Body of pancreas (tissue), 4 donors: ENCODE results near the gene BICRAL. TPM values are rescaled to one million over a fixed set of nuclear protein-coding genes. Genes with fewer than 3 reads are reported as not detected.
"Not testable (repeated sequence)": the region's sequence is repeated elsewhere in the genome, so short reads cannot be mapped to it uniquely, and the experiment has no call there.

Experiments
- ATAC-seq: fragments of 150-250 bp; one replicate; pipeline ENCODE4 v1.9.1; 2016
- DNase-seq, 4 donors: peaks; one replicate each; pipeline ENCODE4 v3.0.0-alpha.2; 2019
- H3K27ac ChIP-seq, 4 donors: fragments of 200-600 bp; sonication (generic); 1 replicate in 3 of 4; 2 replicates in 1 of 4; pipeline versions ENCODE4 v1.5.1 to v1.6.1; 2016 to 2019; ENCODE audit warnings: mild to moderate bottlenecking in 1 of 4, mixed read lengths in 1 of 4, moderate library complexity in 1 of 4
- H3K27me3 ChIP-seq, 2 donors: fragments of 200-600 bp; sonication (generic); one replicate each; pipeline ENCODE4 v1.6.0; 2016; ENCODE audit warnings: mild to moderate bottlenecking in 1 of 2
- H3K36me3 ChIP-seq, 2 donors: fragments of 200-600 bp; sonication (generic); replicated peaks in 1 of 2; 2 replicates each; pipeline ENCODE4 v1.5.1; 2016; ENCODE audit warnings: low read depth in 2 of 2; ENCODE audit not compliant: insufficient read depth in 1 of 2
- H3K4me1 ChIP-seq: fragments of 200-600 bp; sonication (generic); one replicate; pipeline ENCODE4 v1.6.0; 2016
- H3K4me3 ChIP-seq, 2 donors: fragments of 200-600 bp; sonication (generic); 1 replicate in 1 of 2; 2 replicates in 1 of 2; pipeline ENCODE4 v1.5.1; 2016 to 2019
- H3K9me3 ChIP-seq, 3 donors: fragments of 200-600 bp; sonication (generic); 1 replicate in 2 of 3; 2 replicates in 1 of 3; pipeline ENCODE4 v1.5.1; 2016
- CTCF ChIP-seq, 7 experiments: fragments of 450-650 bp in 4 of 7; fragments of 200-600 bp in 3 of 7; sonication (generic) in 3 of 7; IDR thresholded peaks; one replicate each; pipeline ENCODE4 v1.5.1; 2016 to 2019; ENCODE audit warnings: antibody characterized with exemption in 7 of 7
- POLR2A ChIP-seq, 3 donors: fragments of 450-650 bp; IDR thresholded peaks; one replicate each; pipeline ENCODE4 v1.6.1; 2016; ENCODE audit warnings: antibody characterized with exemption in 3 of 3, mild to moderate bottlenecking in 2 of 3
- WGBS, 2 donors: methylation state at CpG; one replicate each; pipeline ENCODE4 v1.1.5; 2017; 5-methylcytosine and 5-hydroxymethylcytosine counted together
- intact Hi-C: fragments of 100-400 bp; cut with DNase I; formaldehyde crosslinking; loops from one replicate; pipeline ENCODE4 v1.15.1; 2023
- total RNA-seq, 2 donors: library from RNA; depleted of rRNA; stranded (reverse); fragments of >200 nt; gene quantifications; one replicate each; pipeline ENCODE4 v1.1.0, GENCODE V29; 2016

BICRAL gene
- total RNA-seq, 2 donors from 2014 or later, result 6.9 to 8.6 TPM

DNA sequence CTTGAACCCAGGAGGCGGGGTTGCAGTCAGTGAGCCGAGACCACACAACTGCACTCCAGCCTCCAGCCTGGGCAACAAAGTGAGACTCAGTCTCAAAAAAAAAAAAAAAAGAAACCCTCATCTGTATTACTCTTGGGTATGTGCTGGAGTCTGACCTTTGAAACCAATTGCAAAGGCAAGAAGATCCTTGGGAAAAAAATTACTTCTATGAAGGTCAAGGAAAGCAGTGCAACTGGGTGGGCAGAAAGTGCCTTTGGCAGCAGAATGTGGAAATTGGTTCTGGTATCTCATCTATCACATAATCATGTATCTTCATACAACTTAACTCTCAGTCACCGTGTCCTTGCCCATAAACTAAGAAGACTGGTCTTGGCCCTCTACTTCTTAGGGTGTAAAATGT lies 89.9 kb downstream of the BICRAL start:
- Histone ChIP-seq H3K36me3 (peaks cover 0 to 3% of the 10 kb centered on the region in 2 donors), H3K27ac (no peak overlapping the region), H3K27me3 (no peaks in the 10 kb centered on the region), H3K9me3 (no peaks in the 10 kb centered on the region), H3K4me3 (no peak overlapping the region), H3K4me1 (no peaks in the 10 kb centered on the region)
- 66 to 68% methylated on average over 3 of the region's 3 CpGs for WGBS, 2 donors
- intact Hi-C loops, result no loop called here
- no peak for TF ChIP-seq CTCF (IDR thresholded peaks at IDR 0.05)
- TF ChIP-seq POLR2A (IDR thresholded peaks at IDR 0.05), result no peak
- ATAC-seq (no peak), DNase-seq (no peak)

DNA sequence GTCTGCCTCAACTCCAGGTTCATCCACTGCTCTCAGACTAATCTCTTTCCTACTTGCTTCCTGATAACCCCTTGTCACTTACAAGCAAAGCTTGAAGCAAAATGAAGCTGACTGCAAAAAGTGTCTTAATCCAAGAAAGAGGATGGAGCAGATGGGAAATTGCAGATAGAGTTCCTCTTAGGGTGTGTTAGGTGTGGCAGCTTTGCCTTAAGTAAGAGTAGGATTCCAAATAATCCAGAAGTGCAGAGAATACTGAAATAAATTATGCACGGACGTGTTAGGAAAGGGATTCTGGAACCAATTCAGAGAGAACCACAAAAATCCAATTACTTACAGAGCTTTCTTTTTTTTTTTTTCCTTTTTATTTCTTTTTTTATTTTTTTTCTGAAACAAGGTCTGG lies 91.5 kb downstream of the BICRAL start:
- peaks cover 0 to 1% of the 10 kb centered on the region in 2 donors for H3K36me3 ChIP-seq
- no peak for ATAC-seq
- no peak overlapping the region for H3K27ac ChIP-seq
- TF ChIP-seq CTCF (IDR thresholded peaks at IDR 0.05) (no peak), POLR2A (IDR thresholded peaks at IDR 0.05) (no peak)
- H3K4me1 ChIP-seq, result peaks cover 10% of the 10 kb centered on the region
- no peak overlapping the region for H3K4me3 ChIP-seq
- intact Hi-C loops, result no loop called here
- no peaks in the 10 kb centered on the region for H3K27me3 ChIP-seq
- 71 to 72% methylated on average over 2 of the region's 2 CpGs for WGBS, 2 donors
- DNase-seq, result no peak
- H3K9me3 ChIP-seq, result no peaks in the 10 kb centered on the region

GRCh38 chr6:42877695-42878094 lies 95.8 kb downstream of the BICRAL start:
- WGBS, 2 donors, result 21 to 29% methylated on average over 3 of the region's 3 CpGs
- no peak for ATAC-seq
- Histone ChIP-seq H3K27me3 (no peaks in the 10 kb centered on the region), H3K4me3 (no peak overlapping the region), H3K4me1 (peaks cover 32% of the 10 kb centered on the region), H3K36me3 (no peaks in the 10 kb centered on the region), H3K9me3 (no peaks in the 10 kb centered on the region), H3K27ac (peak overlapping the region in 1 of 4 donors; percentile 18)
- DNase-seq, result no peak
- intact Hi-C loops, result loop anchor here (5.0 kb wide), 1 partner anchor 215 kb away; no protein-coding TSS in a partner anchor
- TF ChIP-seq POLR2A (IDR thresholded peaks at IDR 0.05), result no peak
- no peak for TF ChIP-seq CTCF (IDR thresholded peaks at IDR 0.05)

DNA sequence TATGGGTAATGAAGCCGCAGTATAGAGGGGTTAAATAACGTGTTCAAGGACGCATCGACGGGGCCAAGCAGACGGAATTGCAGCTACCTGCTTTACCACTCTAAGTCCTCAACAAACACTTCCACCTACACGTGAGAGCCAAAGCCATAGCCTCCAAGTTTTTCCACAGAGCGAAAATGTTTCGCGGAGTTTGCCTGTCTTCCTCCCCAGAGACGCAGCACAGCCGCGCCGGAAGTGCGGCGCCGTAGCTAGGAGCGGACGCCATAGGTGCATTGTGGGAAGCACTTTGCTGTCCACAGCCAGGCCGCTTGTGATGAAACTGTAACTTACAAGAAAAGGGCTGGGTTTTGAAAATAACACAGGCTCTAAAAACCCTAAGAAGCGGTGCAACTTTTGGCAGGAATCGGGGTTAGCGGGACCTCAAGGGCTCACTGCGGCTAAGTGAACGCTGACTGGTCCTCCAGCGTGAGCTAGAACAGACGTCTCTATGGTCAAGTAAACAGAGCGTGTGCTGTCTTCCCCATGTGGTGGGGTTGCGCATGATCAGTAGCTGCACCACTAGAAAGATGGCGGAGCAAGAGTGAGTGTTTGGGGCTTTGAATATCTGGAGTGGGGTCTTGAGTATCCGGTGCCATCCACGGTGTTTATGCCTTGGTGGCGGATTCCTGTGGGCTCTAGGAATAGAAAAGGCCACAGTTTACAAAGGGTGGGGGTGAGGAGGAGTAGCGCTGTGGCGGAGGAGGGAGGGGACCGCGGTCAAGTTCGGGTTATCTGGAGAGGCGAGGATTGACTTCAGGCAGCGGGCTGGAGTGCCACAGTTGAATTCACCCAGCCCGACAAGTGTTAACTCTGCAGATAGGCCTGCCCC lies 97.8 kb downstream of the BICRAL start, which contains the start of gene RPL7L1:
Gene RPL7L1 (plus strand): TSS at position 245 of the 868 bp plus-strand sequence. CDS start 295 bp downstream, at position 540.
- peak in 4 of 7 experiments; percentile 14 to 46 (median 34) for TF ChIP-seq CTCF (IDR thresholded peaks at IDR 0.05)
- TF ChIP-seq POLR2A (IDR thresholded peaks at IDR 0.05), result peak; percentile 35 to 81 (median 76)
- Histone ChIP-seq H3K36me3 (peaks cover 12 to 14% of the 10 kb centered on the region in 2 donors), H3K27ac (peak within 1 kb of the TSS; percentile 76 to 95 (median 84)), H3K27me3 (no peaks in the 10 kb centered on the region), H3K9me3 (no peaks in the 10 kb centered on the region), H3K4me3 (peak within 1 kb of the TSS; percentile 85 to 94), H3K4me1 (peaks cover 32% of the 10 kb centered on the region)
- intact Hi-C loops, result loop anchor here (5.0 kb wide), 1 partner anchor 217 kb away; no protein-coding TSS in a partner anchor
- 0 to 1% methylated on average over 39 to 41 of the region's 41 CpGs for WGBS, 2 donors
- DNase-seq, result peak; percentile 79 to 89 (median 86)
- peak; percentile 96 for ATAC-seq

DNA sequence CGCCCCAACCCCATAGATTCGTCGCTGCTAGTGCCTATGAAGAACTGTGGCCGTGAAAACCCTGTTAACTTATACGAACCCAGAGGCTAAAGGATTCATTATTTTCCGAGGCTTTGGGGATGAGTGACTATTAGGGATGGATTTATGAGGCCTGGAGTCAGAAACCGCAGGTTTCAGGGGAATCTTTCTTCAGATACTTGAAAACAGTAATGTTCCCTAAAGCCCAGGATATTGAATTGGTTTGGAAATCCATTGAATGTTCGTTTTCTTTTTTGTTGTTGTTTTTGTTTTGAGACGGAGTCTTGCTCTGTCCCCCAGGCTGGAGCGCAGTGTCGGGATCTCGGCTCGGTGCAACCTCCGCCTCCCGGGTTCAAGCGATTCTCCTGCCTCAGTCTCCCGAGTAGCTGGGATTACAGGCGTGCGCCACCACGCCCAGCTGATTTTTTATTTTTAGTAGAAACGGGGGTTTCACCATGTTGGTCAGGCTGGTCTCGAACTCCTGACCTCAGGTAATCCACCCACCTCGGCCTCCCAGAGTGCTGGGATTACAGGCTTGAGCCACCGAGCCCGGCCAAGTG lies 98.5 kb downstream of the BICRAL start:
- peaks cover 32% of the 10 kb centered on the region for H3K4me1 ChIP-seq
- DNase-seq, H3K9me3 ChIP-seq, H3K27me3 ChIP-seq, ATAC-seq, intact Hi-C loops: not testable (repeated sequence)
- 8 to 11% methylated on average over 25 of the region's 25 CpGs for WGBS, 2 donors
- H3K27ac ChIP-seq, result peak overlapping the region; percentile 76 to 95 (median 84)
- H3K4me3 ChIP-seq, result peak overlapping the region; percentile 85 to 94
- peaks cover 16 to 18% of the 10 kb centered on the region in 2 donors for H3K36me3 ChIP-seq

DNA sequence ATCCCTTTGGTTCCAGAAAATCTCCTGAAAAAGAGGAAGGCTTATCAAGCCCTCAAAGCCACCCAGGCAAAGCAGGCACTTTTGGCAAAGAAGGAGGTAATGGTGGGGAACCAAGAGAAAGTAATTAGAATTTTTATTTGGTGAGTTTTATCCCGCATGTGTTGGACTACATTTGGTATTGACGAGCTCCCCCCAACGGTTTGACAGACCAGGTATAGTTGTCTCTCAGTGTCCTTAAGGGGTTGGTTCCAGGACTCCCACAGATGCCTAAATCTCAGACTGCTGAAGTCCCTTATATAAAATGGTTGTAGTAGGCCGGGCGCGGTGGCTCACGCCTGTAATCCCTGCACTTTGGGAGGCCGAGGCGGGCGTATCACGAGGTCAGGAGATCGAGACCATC lies 99.0 kb downstream of the BICRAL start:
- intact Hi-C loops, ATAC-seq, H3K9me3 ChIP-seq, DNase-seq, H3K27me3 ChIP-seq: not testable (repeated sequence)
- peaks cover 16 to 24% of the 10 kb centered on the region in 2 donors for H3K36me3 ChIP-seq
- peaks cover 32% of the 10 kb centered on the region for H3K4me1 ChIP-seq
- H3K27ac ChIP-seq, result peak overlapping the region in 3 of 4 donors; percentile 77 to 95 (median 91)
- WGBS, 2 donors, result 74 to 81% methylated on average over 12 of the region's 12 CpGs
- peak overlapping the region; percentile 85 to 94 for H3K4me3 ChIP-seq
